Measurements from ENCODE around the gene LHFPL3. TPM values are rescaled to one million over a fixed set of nuclear protein-coding genes. Genes with fewer than 3 reads are reported as not detected.

Gene LHFPL3
- total and polyA plus RNA-seq, 2 of the 13 experiments (the other 11 are each of a cell fraction or from before 2014, with no cell fraction given) = not detected

- Histone ChIP-seq H2AFZ (ENCODE audit: low read length) (no peak overlapping the region), H3K4me2 (ENCODE audit: low read depth, low read length) (no peak overlapping the region), H3K27ac (ENCODE audit: extremely low read length, insufficient read depth, low read length) (no peak overlapping the region), H3K36me3 (replicated peaks in 1 of 2; ENCODE audit: control insufficient read depth in 1 of 2, insufficient read depth in 2 of 2, low read length in 2 of 2) (no peaks in the 10 kb centered on the region), H3K79me2 (ENCODE audit: insufficient read depth, low read length) (no peaks in the 10 kb centered on the region), H3K9ac (ENCODE audit: insufficient read depth, low read depth, low read length) (no peak overlapping the region), H3K4me1 (ENCODE audit: insufficient read depth, low read length) (no peaks in the 10 kb centered on the region), H3K27me3 (ENCODE audit: control insufficient read depth in 1 of 2, insufficient read depth in 2 of 2, low read length in 2 of 2) (peaks cover 3 to 41% of the 10 kb centered on the region in 2 experiments), H3K4me3 (replicated peaks in 1 of 3; ENCODE audit: insufficient read depth in 1 of 3, low read depth in 2 of 3, low read length in 3 of 3) (no peak overlapping the region), H3K9me3 (ENCODE audit: low read length) (no peaks in the 10 kb centered on the region), H4K20me1 (ENCODE audit: insufficient read depth, low read length) (no peaks in the 10 kb centered on the region)
- FAIRE-seq (no peak), DNase-seq (ENCODE audit: low spot score) (no peak), ATAC-seq (no peak)
- no TSS peak for BruUV-seq (replicated peaks)
- intact Hi-C loops (cut with micrococcal nuclease; ENCODE audit: unreplicated experiment) = no loop called here
- no peak for TF ChIP-seq CEBPB (IDR thresholded peaks at IDR 0.05; ENCODE audit: borderline replicate concordance, low read depth, low read length)
- no peak for TF ChIP-seq ZNF431 (CRISPR knock-in tag; IDR thresholded peaks at IDR 0.05; ENCODE audit: borderline replicate concordance, low read depth)
- no peak for TF ChIP-seq MXI1 (IDR thresholded peaks at IDR 0.05; ENCODE audit: borderline replicate concordance, low read depth, low read length)
- no peak for TF ChIP-seq ZNF615 (CRISPR knock-in tag; IDR thresholded peaks at IDR 0.05; ENCODE audit: borderline replicate concordance)
- TF ChIP-seq ZNF496 (CRISPR knock-in tag; IDR thresholded peaks at IDR 0.05; ENCODE audit: insufficient replicate concordance) = no peak
- TF ChIP-seq FUBP1 (CRISPR knock-in tag; IDR thresholded peaks at IDR 0.05; ENCODE audit: borderline replicate concordance) = no peak
- TF ChIP-seq THRA (CRISPR knock-in tag; IDR thresholded peaks at IDR 0.05; ENCODE audit: borderline replicate concordance) = no peak
- no peak for TF ChIP-seq REXO4 (CRISPR knock-in tag; IDR thresholded peaks at IDR 0.05; ENCODE audit: borderline replicate concordance)
- TF ChIP-seq ARID4A (CRISPR knock-in tag; IDR thresholded peaks at IDR 0.05; ENCODE audit: borderline replicate concordance) = no peak
- ChIA-PET POLR2A (no interaction called here), CTCF (ENCODE audit: low intra/inter-chr PET ratio, low total read pairs) (no interaction called here)
- 25% methylated on average over 30 of the region's 59 CpGs for WGBS (ENCODE audit: low lambda C conversion rate)
- in situ Hi-C loops (cut with HindIII; ENCODE audit: extremely low pct_ligation_motif_present, low pct_unique_long_range_greater_than_20kb) = loop anchor here (25.0 kb wide), 1 partner anchor 508 kb away; no protein-coding TSS in a partner anchor
These were observed 795 bp downstream of the LHFPL3 start for GRCh38 chr7:104328970-104329825.
